ENCODE data around the gene NAGPA.

DNA sequence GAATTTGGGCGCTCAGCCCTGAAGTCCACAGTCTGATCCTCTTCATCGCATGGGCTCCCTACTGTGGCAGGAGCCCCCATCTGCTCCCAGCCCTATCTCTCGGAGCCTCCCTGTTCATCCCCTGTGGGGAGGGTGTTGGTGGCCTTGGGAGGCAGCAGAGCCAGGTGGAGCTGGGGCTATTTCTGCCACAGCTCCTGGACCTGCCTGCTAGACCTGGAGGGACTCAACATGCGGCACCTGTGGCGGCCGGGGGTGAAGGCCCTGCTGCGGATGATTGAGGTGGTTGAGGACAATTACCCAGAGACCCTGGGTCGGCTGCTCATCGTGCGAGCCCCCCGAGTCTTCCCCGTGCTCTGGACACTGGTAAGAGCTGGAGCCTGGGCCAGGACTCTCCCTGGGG is 30.5 kb downstream of the NAGPA start:
- TF ChIP-seq TCF12 (IDR thresholded peaks at IDR 0.05) (no peak), POLR2AphosphoS5 (IDR thresholded peaks at IDR 0.05; ENCODE audit: low read depth, low read length) (no peak)

Data from SK-N-SH (cell line).